ENCODE measurements around the gene ASTN2. TPM values are rescaled to one million over a fixed set of nuclear protein-coding genes. Genes with fewer than 3 reads are reported as not detected.

Gene ASTN2
- polyA plus RNA-seq, 1 experiment = 6.6 TPM

DNA sequence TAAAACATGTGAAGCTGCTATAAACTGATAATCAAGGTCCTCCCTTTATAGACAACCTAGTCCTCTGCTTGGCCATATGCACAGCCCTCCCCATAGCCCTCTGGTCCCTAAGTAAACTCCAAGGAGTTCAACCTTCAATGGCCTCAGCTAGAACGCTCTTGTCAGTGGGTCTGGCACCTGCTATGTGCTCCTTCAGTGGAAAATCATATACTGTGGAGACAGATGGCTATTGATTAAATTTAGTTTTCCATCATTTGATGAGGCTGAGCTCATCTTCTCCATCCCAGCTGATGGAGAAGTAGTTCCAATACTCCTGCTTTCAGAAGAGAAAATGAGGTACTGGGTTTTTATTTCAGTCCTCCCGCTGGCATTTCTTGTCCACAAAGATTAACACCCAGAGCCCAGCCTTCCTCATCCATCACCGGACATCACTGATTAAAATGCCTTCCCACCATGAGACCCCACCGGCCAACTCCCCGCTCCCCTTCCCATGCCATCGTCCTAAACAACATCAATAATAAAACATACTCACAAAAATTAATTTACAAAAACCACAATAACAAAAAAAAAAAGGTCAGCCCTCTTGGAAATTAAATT is 593.1 kb downstream of the ASTN2 start:
- DNase-seq (ENCODE audit: low read depth, low spot score) = no peak
- Histone ChIP-seq H3K9me3 (ENCODE audit: control insufficient read depth, insufficient read depth, low read length) (no peaks in the 10 kb centered on the region), H3K27me3 (ENCODE audit: control insufficient read depth, insufficient read depth, low read length) (no peaks in the 10 kb centered on the region), H3K27ac (ENCODE audit: low read depth, low read length) (no peak overlapping the region), H3K4me3 (ENCODE audit: low read depth, low read length) (no peak overlapping the region)
- TF ChIP-seq, protein P1, sequence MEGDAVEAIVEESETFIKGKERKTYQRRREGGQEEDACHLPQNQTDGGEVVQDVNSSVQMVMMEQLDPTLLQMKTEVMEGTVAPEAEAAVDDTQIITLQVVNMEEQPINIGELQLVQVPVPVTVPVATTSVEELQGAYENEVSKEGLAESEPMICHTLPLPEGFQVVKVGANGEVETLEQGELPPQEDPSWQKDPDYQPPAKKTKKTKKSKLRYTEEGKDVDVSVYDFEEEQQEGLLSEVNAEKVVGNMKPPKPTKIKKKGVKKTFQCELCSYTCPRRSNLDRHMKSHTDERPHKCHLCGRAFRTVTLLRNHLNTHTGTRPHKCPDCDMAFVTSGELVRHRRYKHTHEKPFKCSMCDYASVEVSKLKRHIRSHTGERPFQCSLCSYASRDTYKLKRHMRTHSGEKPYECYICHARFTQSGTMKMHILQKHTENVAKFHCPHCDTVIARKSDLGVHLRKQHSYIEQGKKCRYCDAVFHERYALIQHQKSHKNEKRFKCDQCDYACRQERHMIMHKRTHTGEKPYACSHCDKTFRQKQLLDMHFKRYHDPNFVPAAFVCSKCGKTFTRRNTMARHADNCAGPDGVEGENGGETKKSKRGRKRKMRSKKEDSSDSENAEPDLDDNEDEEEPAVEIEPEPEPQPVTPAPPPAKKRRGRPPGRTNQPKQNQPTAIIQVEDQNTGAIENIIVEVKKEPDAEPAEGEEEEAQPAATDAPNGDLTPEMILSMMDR (IDR thresholded peaks at IDR 0.05; ENCODE audit: low read depth, low read length) = no peak
- POLR2A ChIA-PET = no interaction called here
- CTCF ChIA-PET = no interaction called here

DNA sequence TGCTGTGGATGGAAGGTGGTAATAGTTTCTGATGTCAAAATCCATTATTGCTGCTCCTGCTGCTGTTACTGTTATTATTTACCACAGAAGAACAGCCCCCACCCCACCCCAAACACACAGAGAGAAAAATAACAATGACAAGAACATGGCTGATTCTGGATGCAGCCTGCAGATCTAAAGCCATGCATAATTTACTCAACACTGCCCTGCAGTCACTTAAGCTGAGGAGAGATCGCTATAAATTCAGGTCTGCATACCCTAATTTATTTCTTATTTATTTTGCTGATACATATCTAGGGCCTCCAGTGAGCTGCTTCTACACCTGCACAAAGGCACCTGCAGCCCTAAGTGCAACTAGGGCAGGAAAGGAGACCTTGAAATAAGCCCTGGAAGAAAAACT is 595.7 kb downstream of the ASTN2 start:
- Histone ChIP-seq H3K9me3 (ENCODE audit: control insufficient read depth, insufficient read depth, low read length) (no peaks in the 10 kb centered on the region), H3K27me3 (ENCODE audit: control insufficient read depth, insufficient read depth, low read length) (no peaks in the 10 kb centered on the region), H3K4me3 (ENCODE audit: low read depth, low read length) (no peak overlapping the region), H3K27ac (ENCODE audit: low read depth, low read length) (no peak overlapping the region)
- POLR2A ChIA-PET = no interaction called here
- TF ChIP-seq, protein P1 (IDR thresholded peaks at IDR 0.05; ENCODE audit: low read depth, low read length) = no peak
- CTCF ChIA-PET = no interaction called here
- no peak for DNase-seq (ENCODE audit: low read depth, low spot score)

DNA sequence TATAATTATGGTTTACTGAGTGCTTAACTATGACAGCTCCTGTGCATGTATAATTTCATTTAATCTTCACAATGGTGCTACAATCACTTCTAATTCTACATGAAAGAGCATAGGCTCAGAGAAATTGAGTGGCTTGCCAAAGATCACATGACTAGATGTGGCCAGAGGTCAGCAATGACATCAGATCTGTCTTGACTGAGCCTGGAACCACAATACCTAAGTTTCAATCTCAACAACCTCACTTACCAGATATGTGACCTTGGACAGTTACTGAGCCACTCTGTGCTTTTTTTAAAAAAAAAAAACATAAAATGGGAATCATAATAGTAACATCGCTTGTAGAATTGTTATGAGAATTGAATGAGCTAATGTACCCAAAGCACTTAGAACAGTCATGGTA is 597.1 kb downstream of the ASTN2 start:
- CTCF ChIA-PET = interaction anchor here (1.8 kb wide), 1 partner anchor 43 kb away, joined by 9 read pairs; no protein-coding TSS in a partner anchor
- Histone ChIP-seq H3K4me3 (ENCODE audit: low read depth, low read length) (no peak overlapping the region), H3K9me3 (ENCODE audit: control insufficient read depth, insufficient read depth, low read length) (no peaks in the 10 kb centered on the region), H3K27ac (ENCODE audit: low read depth, low read length) (no peak overlapping the region), H3K27me3 (ENCODE audit: control insufficient read depth, insufficient read depth, low read length) (no peaks in the 10 kb centered on the region)
- TF ChIP-seq, protein P1 (IDR thresholded peaks at IDR 0.05; ENCODE audit: low read depth, low read length) = no peak
- DNase-seq (ENCODE audit: low read depth, low spot score) = no peak
- POLR2A ChIA-PET = no interaction called here

DNA sequence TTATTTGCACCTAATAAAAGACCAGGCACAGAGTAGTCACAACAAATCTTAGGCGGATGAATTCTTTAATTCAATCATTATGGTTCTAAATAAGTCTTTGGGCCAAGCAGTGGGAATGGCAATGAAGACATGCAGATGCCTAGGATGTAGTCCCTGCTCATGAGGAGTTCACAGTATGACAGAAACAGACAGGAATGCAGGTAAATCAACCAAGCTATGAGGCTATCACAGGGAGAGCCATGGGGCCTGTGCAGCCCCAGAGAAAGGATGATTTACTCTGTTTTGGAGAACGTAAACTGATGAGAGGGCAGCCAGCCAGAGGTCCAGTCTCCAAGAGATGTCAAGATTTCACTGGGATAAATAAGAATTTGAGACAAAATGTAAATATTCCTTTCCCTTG is 598.4 kb downstream of the ASTN2 start:
- TF ChIP-seq, protein P1 (IDR thresholded peaks at IDR 0.05; ENCODE audit: low read depth, low read length) = no peak
- Histone ChIP-seq H3K4me3 (ENCODE audit: low read depth, low read length) (no peak overlapping the region), H3K9me3 (ENCODE audit: control insufficient read depth, insufficient read depth, low read length) (no peaks in the 10 kb centered on the region), H3K27me3 (ENCODE audit: control insufficient read depth, insufficient read depth, low read length) (no peaks in the 10 kb centered on the region), H3K27ac (ENCODE audit: low read depth, low read length) (no peak overlapping the region)
- no peak for DNase-seq (ENCODE audit: low read depth, low spot score)
- POLR2A ChIA-PET = no interaction called here
- CTCF ChIA-PET = interaction anchor here (0.7 to 1.5 kb wide), 2 partner anchors 36 to 44 kb away, joined by 3 to 6 read pairs; no protein-coding TSS in a partner anchor

DNA sequence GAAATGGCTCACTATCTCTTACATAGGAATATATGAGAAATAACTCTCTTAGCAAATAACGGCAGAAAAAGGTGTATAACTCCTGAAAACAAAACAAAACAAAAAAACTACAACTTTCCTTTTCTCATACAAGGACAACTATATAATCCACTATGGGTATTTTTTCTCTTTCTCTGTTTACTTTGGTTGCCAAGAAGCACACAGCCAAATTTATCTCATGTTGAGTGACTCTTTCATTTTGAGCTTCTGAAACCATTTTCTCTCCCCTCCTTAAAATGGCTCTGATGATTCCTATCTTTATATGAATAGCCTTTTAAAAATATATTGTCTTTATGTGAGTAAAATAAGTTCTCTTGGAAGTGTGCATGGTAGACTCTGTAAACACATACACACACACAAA is 599.0 kb downstream of the ASTN2 start:
- CTCF ChIA-PET = interaction anchor here (0.7 to 1.5 kb wide), 2 partner anchors 37 to 45 kb away, joined by 3 to 6 read pairs; no protein-coding TSS in a partner anchor

More for the DNA sequence above, 599.0 kb downstream of the ASTN2 start:
- H3K4me3 ChIP-seq (ENCODE audit: low read depth, low read length) = no peak overlapping the region
- H3K9me3 ChIP-seq (ENCODE audit: control insufficient read depth, insufficient read depth, low read length) = no peaks in the 10 kb centered on the region
- H3K27ac ChIP-seq (ENCODE audit: low read depth, low read length) = no peak overlapping the region
- H3K27me3 ChIP-seq (ENCODE audit: control insufficient read depth, insufficient read depth, low read length) = no peaks in the 10 kb centered on the region
- TF ChIP-seq, protein P1 (IDR thresholded peaks at IDR 0.05; ENCODE audit: low read depth, low read length) = no peak
- DNase-seq (ENCODE audit: low read depth, low spot score) = no peak
- POLR2A ChIA-PET = no interaction called here

Data from AG04450 (cell line).